Ovary (tissue), 9 donors: ENCODE results near the gene ARFGEF3. TPM values are rescaled to one million over a fixed set of nuclear protein-coding genes. Genes with fewer than 3 reads are reported as not detected.

Source experiments
- DNase-seq, 5 donors: peaks; one replicate each; pipeline ENCODE4 v3.0.0-alpha.2; 2019 to 2020
- H3K27ac ChIP-seq, 2 donors: fragments of 200-600 bp; one replicate each; pipeline versions ENCODE4 v1.5.1 to v1.8.0; 2019 to 2022
- H3K27me3 ChIP-seq: fragments of 200-600 bp; one replicate; pipeline ENCODE4 v1.8.0; 2022
- H3K36me3 ChIP-seq: fragments of 200-600 bp; sonication (generic); one replicate; pipeline ENCODE4 v1.5.1; 2019
- H3K4me1 ChIP-seq: one replicate; pipeline ENCODE4 v1.8.1; 2013; ENCODE audit warnings: mild to moderate bottlenecking, moderate library complexity; ENCODE audit not compliant: insufficient read depth
- H3K4me3 ChIP-seq: fragments of 200-600 bp; sonication (generic); one replicate; pipeline ENCODE4 v1.5.1; 2017
- H3K9me3 ChIP-seq, 2 donors: fragments of 200-600 bp in 1 of 2; sonication (generic) in 1 of 2; one replicate each; pipeline versions ENCODE4 v1.5.1 to v1.8.1; 2013 to 2019; ENCODE audit warnings: mild to moderate bottlenecking in 1 of 2, moderate library complexity in 1 of 2
- EP300 ChIP-seq: sonication (generic); formaldehyde crosslinking; IDR thresholded peaks from one replicate; pipeline ENCODE4 v1.6.1; 2017; ENCODE audit warnings: antibody characterized with exemption
- POLR2A ChIP-seq: fragments of 450-650 bp; IDR thresholded peaks from one replicate; pipeline ENCODE4 v1.6.1; 2017; ENCODE audit warnings: antibody characterized with exemption, mild to moderate bottlenecking, moderate library complexity
- WGBS, 3 donors: extraction: QIAGEN DNeasy Blood & Tissue Kit in 1 of 3; methylation state at CpG; one replicate each; pipeline versions ENCODE4 v1.1.5 to v1.1.7; 2013 to 2017; 5-methylcytosine and 5-hydroxymethylcytosine counted together
- intact Hi-C, 4 donors: fragments of 100-400 bp; cut with DNase I; formaldehyde crosslinking; loops; one replicate each; pipeline versions ENCODE4 v1.11.0 to v1.15.1; 2022 to 2023
- polyA plus RNA-seq, 2 donors: library from polyadenylated mRNA; stranded (reverse); fragments of 200-250 nt in 1 of 2; fragments of 350-450 nt in 1 of 2; fragmentation: Illumina TruSeq in 1 of 2; extraction: RNeasy Lipid Tissue Mini Kit (QIAGEN cat#74804) in 1 of 2; gene quantifications; one replicate each; pipeline ENCODE4 v1.2.3, GENCODE V29; 2013 to 2014
- total RNA-seq, 7 donors: library from RNA; depleted of rRNA in 2 of 7; stranded (reverse); fragments of >200 nt in 2 of 7; fragmentation: NEBNext Ultra II Directional in 3 of 7; extraction: Animal tissue kit (Norgen Biotek cat#: 25700) in 3 of 7; gene quantifications; one replicate each; pipeline versions ENCODE4 v1.1.0 to v1.2.4, GENCODE V29; 2016 to 2023
- TF ChIP-seq, protein P1 (sequence below), 3 donors: fragments of 450-650 bp in 2 of 3; fragments of 200-600 bp in 1 of 3; IDR thresholded peaks; one replicate each; pipeline versions ENCODE4 v1.5.1 to v1.8.0; 2016 to 2022; ENCODE audit warnings: antibody characterized with exemption in 3 of 3, mild to moderate bottlenecking in 1 of 3
- donor health status: DM: no; HTN: no; CAD: no; lungs with moderate emphysema.
- donor health status: DM: no; HTN: no; CAD: no.
- donor health status: Bipolar disorder and iron deficiency.
- donor health status: DM: yes; HTN: yes; CAD: no.
- donor health status: DM: no; HTN: no; CAD: no.
- donor health status: DM: yes; HTN: yes; CAD: no.

ARFGEF3 gene
- total and polyA plus RNA-seq, 9 donors = 0.15 to 6.1 (median 0.72) TPM

- H3K9me3 ChIP-seq = no peaks in the 10 kb centered on the region
- no peaks in the 10 kb centered on the region for H3K36me3 ChIP-seq
- H3K27ac ChIP-seq = no peak overlapping the region
- intact Hi-C loops = no loop called here
- 82 to 85% (median 85%) methylated on average over 4 of the region's 4 CpGs for whole genome bisulfite sequencing, 3 donors
- H3K4me3 ChIP-seq = no peak overlapping the region
- H3K4me1 ChIP-seq = no peaks in the 10 kb centered on the region
- no peak for DNase-seq
- TF ChIP-seq EP300 = no peak
- TF ChIP-seq POLR2A = no peak
- TF ChIP-seq, protein P1, sequence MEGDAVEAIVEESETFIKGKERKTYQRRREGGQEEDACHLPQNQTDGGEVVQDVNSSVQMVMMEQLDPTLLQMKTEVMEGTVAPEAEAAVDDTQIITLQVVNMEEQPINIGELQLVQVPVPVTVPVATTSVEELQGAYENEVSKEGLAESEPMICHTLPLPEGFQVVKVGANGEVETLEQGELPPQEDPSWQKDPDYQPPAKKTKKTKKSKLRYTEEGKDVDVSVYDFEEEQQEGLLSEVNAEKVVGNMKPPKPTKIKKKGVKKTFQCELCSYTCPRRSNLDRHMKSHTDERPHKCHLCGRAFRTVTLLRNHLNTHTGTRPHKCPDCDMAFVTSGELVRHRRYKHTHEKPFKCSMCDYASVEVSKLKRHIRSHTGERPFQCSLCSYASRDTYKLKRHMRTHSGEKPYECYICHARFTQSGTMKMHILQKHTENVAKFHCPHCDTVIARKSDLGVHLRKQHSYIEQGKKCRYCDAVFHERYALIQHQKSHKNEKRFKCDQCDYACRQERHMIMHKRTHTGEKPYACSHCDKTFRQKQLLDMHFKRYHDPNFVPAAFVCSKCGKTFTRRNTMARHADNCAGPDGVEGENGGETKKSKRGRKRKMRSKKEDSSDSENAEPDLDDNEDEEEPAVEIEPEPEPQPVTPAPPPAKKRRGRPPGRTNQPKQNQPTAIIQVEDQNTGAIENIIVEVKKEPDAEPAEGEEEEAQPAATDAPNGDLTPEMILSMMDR (IDR thresholded peaks at IDR 0.05) = no peak
- H3K27me3 ChIP-seq = no peaks in the 10 kb centered on the region
Measured at GRCh38 chr6:138183790-138184134, 22.0 kb downstream of the ARFGEF3 start.

DNA sequence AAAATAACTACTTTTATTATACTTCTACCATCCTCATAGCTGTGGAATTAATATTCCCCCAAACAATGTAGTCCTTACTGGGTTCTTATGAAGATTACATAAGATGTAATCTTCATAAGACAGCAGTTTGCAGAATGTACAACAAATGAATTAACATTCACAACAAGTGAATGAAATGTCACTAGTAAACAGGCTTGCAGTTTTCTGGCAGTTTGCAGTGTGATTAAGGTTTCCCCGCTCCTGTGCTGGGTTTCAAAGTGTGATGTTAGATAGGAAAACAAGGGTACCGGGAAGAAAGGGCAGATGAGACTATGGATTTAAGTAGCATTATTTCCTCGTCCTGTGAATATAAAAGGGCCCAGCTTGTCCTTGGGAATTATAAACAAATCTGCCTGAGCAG, 22.5 kb downstream of the ARFGEF3 start:
- intact Hi-C loops = no loop called here
- Histone ChIP-seq H3K36me3 (no peaks in the 10 kb centered on the region), H3K9me3 (no peaks in the 10 kb centered on the region)

GRCh38 chr6:138187156-138187555, 25.4 kb downstream of the ARFGEF3 start:
- H3K4me3 ChIP-seq = no peak overlapping the region
- no peaks in the 10 kb centered on the region for H3K27me3 ChIP-seq
- TF ChIP-seq POLR2A (no peak), EP300 (no peak)
- TF ChIP-seq, protein P1 (IDR thresholded peaks at IDR 0.05) = no peak
- 91 to 97% (median 95%) methylated on average over 4 of the region's 4 CpGs for WGBS, 3 donors
- no peak for DNase-seq
- intact Hi-C loops = no loop called here
- no peaks in the 10 kb centered on the region for H3K36me3 ChIP-seq
- H3K9me3 ChIP-seq = no peaks in the 10 kb centered on the region
- no peak overlapping the region for H3K27ac ChIP-seq
- H3K4me1 ChIP-seq = no peaks in the 10 kb centered on the region

More for the DNA sequence above, 22.5 kb downstream of the ARFGEF3 start:
- H3K4me3 ChIP-seq = no peak overlapping the region
- TF ChIP-seq POLR2A (no peak), EP300 (no peak)
- TF ChIP-seq, protein P1 (IDR thresholded peaks at IDR 0.05) = no peak
- H3K4me1 ChIP-seq = no peaks in the 10 kb centered on the region
- no peak overlapping the region for H3K27ac ChIP-seq
- 30 to 53% (median 33%) methylated on average over 3 of the region's 3 CpGs for WGBS, 3 donors
- no peaks in the 10 kb centered on the region for H3K27me3 ChIP-seq
- DNase-seq = no peak

DNA sequence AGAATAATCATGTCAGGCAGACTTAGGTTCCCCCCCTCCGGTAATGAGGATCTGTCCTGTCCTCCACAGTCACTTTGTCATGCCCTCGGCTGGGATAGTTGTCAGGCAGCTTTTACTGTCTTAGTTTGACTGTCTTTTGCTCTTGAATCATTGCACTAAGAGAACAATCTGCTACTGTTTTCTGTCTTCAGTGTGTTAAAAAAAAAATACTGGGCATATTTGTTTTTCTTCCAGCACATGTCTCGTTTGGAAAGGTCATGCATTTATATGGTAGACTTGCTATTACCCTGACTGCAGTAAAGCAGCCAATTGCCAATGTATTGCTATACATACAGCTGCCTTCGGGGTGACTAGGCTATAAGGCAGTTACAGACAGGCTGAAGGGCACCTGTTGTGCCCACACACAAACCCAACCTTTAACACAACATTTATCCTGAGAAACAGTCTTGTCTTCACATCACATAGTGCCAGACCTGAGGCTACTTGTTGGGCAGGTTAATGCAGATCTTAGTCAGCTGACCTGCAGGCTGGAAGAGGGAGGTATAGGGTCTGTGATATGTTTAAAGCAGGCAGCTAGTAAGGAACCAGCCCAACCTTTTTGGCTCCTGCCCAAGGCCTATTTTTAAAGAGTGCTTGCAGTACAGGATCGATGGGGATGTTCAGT, 26.7 kb downstream of the ARFGEF3 start:
- intact Hi-C loops = no loop called here
- Histone ChIP-seq H3K27me3 (no peaks in the 10 kb centered on the region), H3K36me3 (no peaks in the 10 kb centered on the region), H3K9me3 (no peaks in the 10 kb centered on the region), H3K27ac (no peak overlapping the region), H3K4me1 (no peaks in the 10 kb centered on the region), H3K4me3 (no peak overlapping the region)
- TF ChIP-seq EP300 = no peak
- no peak for TF ChIP-seq POLR2A
- TF ChIP-seq, protein P1 (IDR thresholded peaks at IDR 0.05) = no peak
- no peak for DNase-seq
- WGBS, 3 donors = 36 to 47% (median 43%) methylated on average over 5 of the region's 5 CpGs
